D721Med (cell line): Measurements from ENCODE around the gene PTPRU.

ENCODE experiments used
- DNase-seq: peaks from one replicate; pipeline ENCODE4 v3.0.0; 2011; ENCODE audit warnings: low spot score; ENCODE audit not compliant: insufficient read length
- FAIRE-seq: peaks from 2 replicates; lab custom pipeline; 2011; peaks lifted over from hg19 to GRCh38; lab: Jason Lieb, UNC
- CTCF ChIP-seq: IDR thresholded peaks from 2 replicates; pipeline ENCODE4 v1.5.1; 2012; ENCODE audit warnings: mild to moderate bottlenecking, control low read depth; ENCODE audit not compliant: insufficient read depth; ENCODE audit errors: missing control alignments

The PTPRU gene

DNA sequence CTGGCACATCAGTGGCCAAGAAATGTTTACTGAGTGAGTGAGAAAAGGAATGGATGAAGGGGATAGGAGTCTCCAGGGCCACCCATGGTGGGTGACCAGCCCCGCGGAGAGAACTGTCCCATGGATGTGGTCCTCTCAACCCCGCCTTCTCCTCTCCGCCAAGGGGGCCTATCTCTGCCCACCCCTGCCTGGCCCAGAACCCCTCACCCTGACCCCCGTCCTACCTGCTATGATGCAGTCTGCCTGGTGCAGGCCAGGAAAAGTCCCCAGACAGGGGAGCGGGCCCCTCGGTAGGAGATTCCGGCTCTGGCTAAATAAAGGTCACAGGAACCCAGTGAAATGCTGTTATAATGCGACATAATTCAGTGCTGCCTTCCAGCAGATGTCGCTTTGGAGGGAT lies 107.6 kb downstream of the PTPRU start:
- no peak for DNase-seq
- FAIRE-seq, result no peak
- no peak for TF ChIP-seq CTCF

DNA sequence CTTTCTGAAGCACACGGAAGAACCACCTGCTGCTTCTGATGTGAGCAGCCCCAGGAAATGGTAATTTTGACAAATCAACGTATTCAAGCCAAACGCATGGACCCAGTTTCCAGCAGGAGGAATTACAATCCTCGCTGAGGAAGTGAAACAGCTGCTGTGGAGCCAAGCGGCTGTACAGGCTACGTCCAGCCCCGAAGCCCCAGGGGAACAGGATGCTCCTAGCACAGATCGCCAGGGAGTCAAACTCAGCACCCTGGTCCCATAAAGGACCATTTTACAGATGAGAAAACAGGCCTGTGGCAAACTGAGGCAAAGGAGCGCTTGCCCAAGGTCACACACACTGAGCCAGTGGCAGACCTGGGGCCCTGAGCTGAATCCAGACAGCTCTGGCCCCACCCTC lies 108.0 kb downstream of the PTPRU start:
- DNase-seq (no peak), FAIRE-seq (no peak)
- TF ChIP-seq CTCF, result no peak

DNA sequence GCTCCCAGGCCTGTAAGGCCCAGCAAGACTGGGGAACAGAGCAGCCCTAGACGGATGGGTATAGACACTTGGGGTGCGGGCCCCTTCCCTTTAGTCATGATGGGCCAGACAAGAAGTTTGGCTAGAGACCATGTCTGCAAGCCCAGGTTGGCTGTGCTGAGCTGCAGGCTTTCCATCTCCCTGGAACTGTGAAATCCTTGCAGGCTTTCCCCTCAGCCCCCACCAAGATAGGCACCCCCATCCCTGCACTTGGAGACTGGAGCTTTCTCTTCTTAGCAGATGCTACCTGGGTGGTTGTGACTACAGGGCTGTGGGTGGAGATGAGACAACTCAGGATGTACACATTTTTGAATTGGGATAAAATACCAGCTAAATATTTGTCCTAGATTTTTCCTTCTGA lies 110.3 kb downstream of the PTPRU start:
- no peak for TF ChIP-seq CTCF
- FAIRE-seq, result no peak
- no peak for DNase-seq

DNA sequence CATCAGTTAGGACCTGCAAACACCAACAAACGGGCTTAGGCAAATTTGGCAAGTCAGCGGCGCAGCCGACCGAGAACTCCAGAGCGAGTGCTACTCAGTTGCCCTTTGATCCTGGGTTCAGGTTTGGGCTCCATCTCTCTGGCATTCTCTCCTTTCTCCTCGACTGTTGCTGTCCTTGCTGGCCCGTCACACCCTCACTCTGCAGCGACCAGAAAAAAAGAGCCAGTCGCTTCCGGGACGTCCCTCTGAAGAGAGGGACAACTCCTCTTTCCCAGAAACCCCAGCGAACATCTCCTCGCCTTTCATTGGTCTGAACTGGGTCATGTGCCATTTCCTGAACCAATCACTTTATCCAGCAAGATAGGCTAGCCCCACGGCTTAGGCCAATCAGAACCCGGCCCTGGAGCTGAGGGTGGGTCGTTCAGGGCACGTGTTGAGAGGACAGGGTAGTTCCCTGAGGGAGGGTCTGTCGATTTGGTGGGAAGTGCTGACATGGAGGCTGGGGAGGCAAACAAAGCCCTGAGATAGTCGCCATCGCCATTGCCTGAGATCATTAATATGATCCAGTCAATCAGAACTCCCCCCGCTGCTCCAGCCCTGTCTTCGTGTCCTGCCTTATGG lies 113.7 kb downstream of the PTPRU start:
- no peak for FAIRE-seq
- TF ChIP-seq CTCF, result no peak
- DNase-seq, result no peak

- FAIRE-seq (peak; percentile 77), DNase-seq (peak; percentile 87)
- TF ChIP-seq CTCF, result no peak
Observed at GRCh38 chr1:29352719-29353420, 116.5 kb downstream of the PTPRU start.

DNA sequence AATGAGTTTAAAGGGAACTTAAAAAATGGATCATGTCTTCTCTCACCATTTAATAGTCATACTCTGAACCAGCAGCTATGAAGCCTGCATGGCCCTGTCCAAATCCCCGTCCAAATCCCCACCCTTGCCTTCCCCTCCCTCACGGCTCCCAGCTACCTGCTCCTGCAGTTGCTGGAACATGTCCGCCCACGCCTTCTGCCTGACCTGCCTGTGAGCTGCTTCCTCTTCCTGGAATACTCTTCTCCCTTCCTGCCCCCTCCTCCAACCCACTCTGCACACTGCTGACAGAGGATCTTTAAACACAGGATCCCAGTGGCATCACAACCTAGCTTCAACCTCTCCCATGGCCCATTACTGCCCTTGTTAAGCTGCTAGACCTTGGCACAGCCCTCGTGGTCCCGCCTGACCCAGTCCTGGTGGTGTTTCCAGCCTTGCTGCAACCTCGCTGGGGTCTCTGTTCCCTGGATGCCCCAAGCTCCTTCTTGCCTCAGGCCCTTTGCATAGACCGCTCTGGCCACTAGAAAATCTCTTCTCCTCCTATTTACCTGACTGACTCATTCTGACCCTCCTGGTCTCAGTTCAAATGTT lies 118.3 kb downstream of the PTPRU start:
- no peak for DNase-seq
- no peak for TF ChIP-seq CTCF
- FAIRE-seq, result no peak

DNA sequence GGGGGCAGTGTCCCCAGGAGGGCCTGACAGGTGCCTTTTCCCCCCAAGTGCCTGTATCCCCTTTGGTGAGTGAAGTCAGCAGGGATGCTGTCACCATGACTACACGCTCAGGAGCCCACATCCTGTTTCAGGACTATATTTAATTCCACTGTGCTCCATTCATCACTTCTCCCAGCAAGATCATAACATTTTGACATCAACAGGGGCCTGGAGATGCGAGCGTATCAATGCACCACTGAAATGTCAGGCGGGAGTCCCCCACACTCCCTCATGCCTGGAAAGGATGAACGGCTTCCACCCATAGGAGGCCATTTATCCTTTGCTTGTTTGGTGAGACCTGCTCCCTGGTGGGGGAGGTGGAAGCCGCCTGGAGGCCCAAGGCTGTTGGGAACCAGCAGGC lies 119.1 kb downstream of the PTPRU start:
- no peak for DNase-seq
- FAIRE-seq, result no peak
- TF ChIP-seq CTCF, result no peak
